Immature natural killer cell (primary cell): ENCODE results near the gene CRLF1. TPM values are rescaled to one million over a fixed set of nuclear protein-coding genes. Genes with fewer than 3 reads are reported as not detected.
"Not testable (repeated sequence)": the region's sequence is repeated elsewhere in the genome, so short reads cannot be mapped to it uniquely, and the experiment has no call there.

Source experiments
- DNase-seq, 3 donors: peaks; one replicate each; pipeline ENCODE4 v3.0.0; 2022; ENCODE audit warnings: mixed read lengths in 1 of 3
- H3K27ac Mint-ChIP-seq, 6 donors: one replicate each; pipeline ENCODE4 v1.8.0; 2020; ENCODE audit warnings: mixed read lengths in 6 of 6, mild to moderate bottlenecking in 5 of 6, inconsistent platforms in 4 of 6, moderate library complexity in 3 of 6
- H3K27me3 Mint-ChIP-seq, 3 donors: one replicate each; pipeline ENCODE4 v1.8.0; 2020 to 2021; ENCODE audit warnings: low read depth in 3 of 3, mild to moderate bottlenecking in 3 of 3, mixed read lengths in 3 of 3, moderate library complexity in 3 of 3, inconsistent platforms in 1 of 3
- H3K36me3 Mint-ChIP-seq, 3 donors: one replicate each; pipeline ENCODE4 v1.8.0; 2020; ENCODE audit warnings: mixed read lengths in 3 of 3, inconsistent platforms in 2 of 3, mild to moderate bottlenecking in 2 of 3
- H3K4me1 Mint-ChIP-seq, 2 donors: one replicate each; pipeline ENCODE4 v1.8.0; 2020; ENCODE audit warnings: inconsistent platforms in 2 of 2, mild to moderate bottlenecking in 2 of 2, mixed read lengths in 2 of 2, moderate library complexity in 1 of 2
- H3K4me3 Mint-ChIP-seq, 5 donors: one replicate each; pipeline ENCODE4 v1.8.0; 2020; ENCODE audit warnings: mild to moderate bottlenecking in 5 of 5, mixed read lengths in 5 of 5, inconsistent platforms in 3 of 5, moderate library complexity in 3 of 5
- H3K9me3 Mint-ChIP-seq, 6 donors: one replicate each; pipeline ENCODE4 v1.8.0; 2020; ENCODE audit warnings: mild to moderate bottlenecking in 6 of 6, mixed read lengths in 6 of 6, inconsistent platforms in 4 of 6, moderate library complexity in 3 of 6
- polyA plus RNA-seq, 3 donors: library from polyadenylated mRNA; unstranded; fragments of 300-500 nt; fragmentation: Illumina TruSeq; gene quantifications; one replicate each; pipeline ENCODE4 v1.2.3, GENCODE V29; 2021

The CRLF1 gene
- polyA plus RNA-seq, 3 donors from 2014 or later, result 0.89 to 1.2 TPM; not detected in 1

- not testable (repeated sequence) for H3K4me1 Mint-ChIP-seq, DNase-seq, H3K9me3 Mint-ChIP-seq, H3K4me3 Mint-ChIP-seq, H3K27ac Mint-ChIP-seq, H3K36me3 Mint-ChIP-seq
- peaks cover 11 to 19% (median 14%) of the 10 kb centered on the region in 3 donors for H3K27me3 Mint-ChIP-seq
Observed at GRCh38 chr19:18600692-18601397, 5.8 kb downstream of the CRLF1 start.

- Mint-ChIP-seq H3K27ac (no peak overlapping the region), H3K9me3 (peaks cover 0 to 3% (median 0%) of the 10 kb centered on the region in 6 donors), H3K4me1 (peaks cover 7 to 10% of the 10 kb centered on the region in 2 donors), H3K4me3 (no peak overlapping the region), H3K36me3 (no peaks in the 10 kb centered on the region), H3K27me3 (peaks cover 6 to 15% (median 14%) of the 10 kb centered on the region in 3 donors)
- no peak for DNase-seq
Observed at GRCh38 chr19:18599485-18599884, 7.1 kb downstream of the CRLF1 start.

- Mint-ChIP-seq H3K9me3 (peaks cover 0 to 2% (median 0%) of the 10 kb centered on the region in 6 donors), H3K36me3 (no peaks in the 10 kb centered on the region), H3K4me3 (no peak overlapping the region), H3K4me1 (peaks cover 11 to 17% of the 10 kb centered on the region in 2 donors), H3K27me3 (peaks cover 3 to 13% (median 11%) of the 10 kb centered on the region in 3 donors), H3K27ac (no peak overlapping the region)
- DNase-seq, result no peak
Observed at GRCh38 chr19:18597809-18598660, 8.6 kb downstream of the CRLF1 start.

- no peak for DNase-seq
- H3K9me3 Mint-ChIP-seq, result peaks cover 0 to 1% (median 0%) of the 10 kb centered on the region in 6 donors
- H3K27ac Mint-ChIP-seq, result no peak overlapping the region
- H3K27me3 Mint-ChIP-seq, result peaks cover 2 to 4% (median 3%) of the 10 kb centered on the region in 3 donors
- H3K36me3 Mint-ChIP-seq, result no peaks in the 10 kb centered on the region
- H3K4me3 Mint-ChIP-seq, result peak overlapping the region in 1 of 5 donors; percentile 9
- peaks cover 11 to 17% of the 10 kb centered on the region in 2 donors for H3K4me1 Mint-ChIP-seq
Observed at GRCh38 chr19:18596752-18597157, 9.8 kb downstream of the CRLF1 start.

- Mint-ChIP-seq H3K36me3 (no peaks in the 10 kb centered on the region), H3K4me1 (peaks cover 17 to 25% of the 10 kb centered on the region in 2 donors), H3K9me3 (peaks cover 0 to 1% (median 0%) of the 10 kb centered on the region in 6 donors), H3K27ac (peak overlapping the region in 1 of 6 donors; percentile 31), H3K4me3 (peak overlapping the region; percentile 33 to 63 (median 58)), H3K27me3 (peaks cover 2 to 4% (median 4%) of the 10 kb centered on the region in 3 donors)
- no peak for DNase-seq
Observed at GRCh38 chr19:18595475-18595874, 11.1 kb downstream of the CRLF1 start.

GRCh38 chr19:18594824-18595373, 11.7 kb downstream of the CRLF1 start:
- DNase-seq, result no peak
- Mint-ChIP-seq H3K27me3 (peaks cover 2 to 6% (median 4%) of the 10 kb centered on the region in 3 donors), H3K4me1 (peaks cover 21 to 30% of the 10 kb centered on the region in 2 donors), H3K27ac (peak overlapping the region in 3 of 6 donors; percentile 78 to 86 (median 85)), H3K4me3 (peak overlapping the region; percentile 79 to 86 (median 85)), H3K36me3 (no peaks in the 10 kb centered on the region), H3K9me3 (peaks cover 0 to 1% (median 0%) of the 10 kb centered on the region in 6 donors)

- Mint-ChIP-seq H3K9me3 (peaks cover 0 to 1% (median 0%) of the 10 kb centered on the region in 6 donors), H3K27ac (peak overlapping the region in 3 of 6 donors; percentile 78 to 86 (median 85)), H3K27me3 (peaks cover 1 to 6% (median 2%) of the 10 kb centered on the region in 3 donors), H3K36me3 (no peaks in the 10 kb centered on the region), H3K4me3 (peak overlapping the region; percentile 79 to 86 (median 85)), H3K4me1 (peaks cover 26 to 35% of the 10 kb centered on the region in 2 donors)
- DNase-seq, result peak; percentile 71 to 78 (median 75)
Observed at GRCh38 chr19:18594096-18594823, 12.3 kb downstream of the CRLF1 start.

GRCh38 chr19:18593367-18594095, 13.1 kb downstream of the CRLF1 start:
- H3K4me3 Mint-ChIP-seq, result peak overlapping the region; percentile 62 to 82 (median 66)
- peaks cover 0 to 1% (median 0%) of the 10 kb centered on the region in 6 donors for H3K9me3 Mint-ChIP-seq
- no peaks in the 10 kb centered on the region for H3K36me3 Mint-ChIP-seq
- H3K27me3 Mint-ChIP-seq, result peaks cover 0 to 9% (median 2%) of the 10 kb centered on the region in 3 donors
- no peak for DNase-seq
- peaks cover 27 to 36% of the 10 kb centered on the region in 2 donors for H3K4me1 Mint-ChIP-seq
- peak overlapping the region in 4 of 6 donors; percentile 34 to 79 (median 50) for H3K27ac Mint-ChIP-seq

- not testable (repeated sequence) for DNase-seq, H3K27me3 Mint-ChIP-seq, H3K36me3 Mint-ChIP-seq, H3K4me3 Mint-ChIP-seq, H3K9me3 Mint-ChIP-seq
- H3K4me1 Mint-ChIP-seq, result peaks cover 35 to 44% of the 10 kb centered on the region in 2 donors
- peak overlapping the region in 1 of 6 donors; percentile 34 for H3K27ac Mint-ChIP-seq
Observed at GRCh38 chr19:18592732-18593131, 13.9 kb downstream of the CRLF1 start.

- Mint-ChIP-seq H3K36me3 (no peaks in the 10 kb centered on the region), H3K4me3 (peak overlapping the region in 4 of 5 donors; percentile 21 to 36 (median 26)), H3K27me3 (peaks cover 0 to 9% (median 2%) of the 10 kb centered on the region in 3 donors), H3K4me1 (peaks cover 37 to 46% of the 10 kb centered on the region in 2 donors), H3K27ac (peak overlapping the region in 1 of 6 donors; percentile 8), H3K9me3 (peaks cover 0 to 1% (median 0%) of the 10 kb centered on the region in 6 donors)
- no peak for DNase-seq
Observed at GRCh38 chr19:18591735-18592385, 14.7 kb downstream of the CRLF1 start.

GRCh38 chr19:18590273-18591272, 16.0 kb downstream of the CRLF1 start:
- peak overlapping the region in 5 of 6 donors; percentile 31 to 92 (median 74) for H3K27ac Mint-ChIP-seq
- peak overlapping the region; percentile 56 to 92 (median 86) for H3K4me3 Mint-ChIP-seq
- H3K27me3 Mint-ChIP-seq, result peaks cover 0 to 9% (median 2%) of the 10 kb centered on the region in 3 donors
- H3K9me3 Mint-ChIP-seq, result no peaks in the 10 kb centered on the region
- DNase-seq, result no peak
- H3K36me3 Mint-ChIP-seq, result no peaks in the 10 kb centered on the region
- peaks cover 37 to 44% of the 10 kb centered on the region in 2 donors for H3K4me1 Mint-ChIP-seq
